WTC11 (cell line): ENCODE results near the gene KCNA5. TPM values are rescaled to one million over a fixed set of nuclear protein-coding genes. Genes with fewer than 3 reads are reported as not detected.

ENCODE experiments used
- ATAC-seq: fragments of 200-7000 bp; cut with Tn5 transposase; 2 replicates; pipeline ENCODE4 v1.10.0; 2021; ENCODE audit warnings: mild to moderate bottlenecking, moderate library complexity
- CTCF ChIA-PET: fragments of 300-600 bp; sonication (Branson Sonifier 250); formaldehyde crosslinking; loops from one replicate; lab custom pipeline; 2021; ENCODE audit warnings: antibody characterized with exemption; lab: Charles Lee
- POLR2A ChIA-PET: fragments of 350-600 bp; sonication (Branson Sonifier 250); formaldehyde crosslinking; loops from one replicate; lab custom pipeline; 2021; ENCODE audit warnings: antibody characterized with exemption; lab: Charles Lee
- DNase-seq: peaks from one replicate; pipeline ENCODE4 v3.0.0; 2021; ENCODE audit warnings: low spot score
- H3K27ac Mint-ChIP-seq: 2 replicates; pipeline ENCODE4 v1.8.0; 2021; ENCODE audit warnings: mixed read lengths
- H3K27me3 Mint-ChIP-seq: 2 replicates; pipeline ENCODE4 v1.8.0; 2021; ENCODE audit warnings: low read depth, mild to moderate bottlenecking, moderate library complexity, mixed read lengths
- H3K36me3 Mint-ChIP-seq: 2 replicates; pipeline ENCODE4 v1.8.0; 2021; ENCODE audit warnings: mixed read lengths
- H3K4me1 Mint-ChIP-seq: 2 replicates; pipeline ENCODE4 v1.8.0; 2022; ENCODE audit warnings: mixed read lengths
- H3K4me3 Mint-ChIP-seq: 2 replicates; pipeline ENCODE4 v1.8.0; 2021; ENCODE audit warnings: mild to moderate bottlenecking, moderate library complexity, mixed read lengths
- H3K9me3 Mint-ChIP-seq: 2 replicates; pipeline ENCODE4 v1.8.0; 2021; ENCODE audit warnings: mixed read lengths
- GRHL2 ChIP-seq: fragments of 250-450 bp; sonication (Bioruptor Pico); IDR thresholded peaks from 2 replicates; pipeline ENCODE4 v1.8.0; 2022; ENCODE audit warnings: mild to moderate bottlenecking, moderate library complexity; ENCODE audit not compliant: insufficient replicate concordance, severe bottlenecking
- JAZF1 ChIP-seq: fragments of 250-450 bp; sonication (Bioruptor Pico); IDR thresholded peaks from 2 replicates; pipeline ENCODE4 v1.9.0; 2021; ENCODE audit warnings: moderate library complexity, mild to moderate bottlenecking, inconsistent platforms
- MXD4 ChIP-seq: fragments of 250-450 bp; sonication (Bioruptor Pico); IDR thresholded peaks from 2 replicates; pipeline ENCODE4 v1.8.0; 2021; ENCODE audit warnings: mild to moderate bottlenecking, moderate library complexity, borderline replicate concordance
- NR2C2 ChIP-seq: sonication (generic); formaldehyde crosslinking; IDR thresholded peaks from 2 replicates; pipeline ENCODE4 v1.8.0; 2022; ENCODE audit warnings: mild to moderate bottlenecking, missing genetic modification reagents
- PRRX2 ChIP-seq: fragments of 250-450 bp; sonication (Bioruptor Pico); IDR thresholded peaks from 2 replicates; pipeline ENCODE4 v1.8.0; 2021; ENCODE audit warnings: mild to moderate bottlenecking
- RORB ChIP-seq: fragments of 250-450 bp; sonication (Bioruptor Pico); IDR thresholded peaks from 2 replicates; pipeline ENCODE4 v1.9.0; 2021; ENCODE audit warnings: mild to moderate bottlenecking
- SP1 ChIP-seq: sonication (generic); formaldehyde crosslinking; conservative IDR thresholded peaks from 2 replicates; pipeline ENCODE4 v1.8.1; 2022; ENCODE audit warnings: missing genetic modification reagents
- TCF7 ChIP-seq: sonication (generic); formaldehyde crosslinking; IDR thresholded peaks from 2 replicates; pipeline ENCODE4 v1.8.0; 2022; ENCODE audit warnings: mild to moderate bottlenecking, low read depth, missing genetic modification reagents, moderate library complexity
- TEAD4 ChIP-seq: sonication (generic); formaldehyde crosslinking; IDR thresholded peaks from 2 replicates; pipeline ENCODE4 v1.8.0; 2022; ENCODE audit warnings: mild to moderate bottlenecking, missing genetic modification reagents
- ZBTB21 ChIP-seq: sonication (generic); formaldehyde crosslinking; IDR thresholded peaks from 2 replicates; pipeline ENCODE4 v1.8.1; 2023; ENCODE audit warnings: mild to moderate bottlenecking, missing genetic modification reagents, borderline replicate concordance
- ZNF396 ChIP-seq: fragments of 250-450 bp; sonication (Bioruptor Pico); IDR thresholded peaks from 2 replicates; pipeline ENCODE4 v1.8.0; 2021; ENCODE audit warnings: mild to moderate bottlenecking, moderate library complexity, borderline replicate concordance
- ZNF423 ChIP-seq: fragments of 250-450 bp; sonication (Bioruptor Pico); IDR thresholded peaks from 2 replicates; pipeline ENCODE4 v2.1.2; 2022; ENCODE audit warnings: mild to moderate bottlenecking, moderate library complexity
- total RNA-seq: library from RNA; stranded (reverse); gene quantifications from 3 replicates; pipeline ENCODE4 v1.2.3, GENCODE V29; 2021
- TF ChIP-seq, protein P1 (sequence below): sonication (generic); formaldehyde crosslinking; IDR thresholded peaks from 2 replicates; pipeline ENCODE4 v1.8.1; 2023; ENCODE audit warnings: mild to moderate bottlenecking, missing genetic modification reagents
- TF ChIP-seq, protein P2 (sequence below): sonication (generic); formaldehyde crosslinking; IDR thresholded peaks from 2 replicates; pipeline ENCODE4 v1.8.0; 2023; ENCODE audit warnings: missing genetic modification reagents
- TF ChIP-seq, protein P3 (sequence below): sonication (generic); formaldehyde crosslinking; IDR thresholded peaks from 2 replicates; pipeline ENCODE4 v1.8.0; 2022; ENCODE audit warnings: missing genetic modification reagents
- TF ChIP-seq, protein P4 (sequence below): fragments of 250-450 bp; sonication (Bioruptor Pico); IDR thresholded peaks from 2 replicates; pipeline ENCODE4 v1.8.0; 2021; ENCODE audit warnings: mild to moderate bottlenecking
- TF ChIP-seq, protein P5 (sequence below): sonication (generic); formaldehyde crosslinking; IDR thresholded peaks from 2 replicates; pipeline ENCODE4 v1.8.1; 2022; ENCODE audit warnings: missing genetic modification reagents, borderline replicate concordance
- TF ChIP-seq, protein P6 (sequence below): sonication (generic); formaldehyde crosslinking; IDR thresholded peaks from 2 replicates; pipeline ENCODE4 v1.8.1; 2022; ENCODE audit warnings: low read depth, missing genetic modification reagents, borderline replicate concordance

KCNA5 gene
- total RNA-seq, 1 experiment from 2014 or later: 0.22 TPM

DNA sequence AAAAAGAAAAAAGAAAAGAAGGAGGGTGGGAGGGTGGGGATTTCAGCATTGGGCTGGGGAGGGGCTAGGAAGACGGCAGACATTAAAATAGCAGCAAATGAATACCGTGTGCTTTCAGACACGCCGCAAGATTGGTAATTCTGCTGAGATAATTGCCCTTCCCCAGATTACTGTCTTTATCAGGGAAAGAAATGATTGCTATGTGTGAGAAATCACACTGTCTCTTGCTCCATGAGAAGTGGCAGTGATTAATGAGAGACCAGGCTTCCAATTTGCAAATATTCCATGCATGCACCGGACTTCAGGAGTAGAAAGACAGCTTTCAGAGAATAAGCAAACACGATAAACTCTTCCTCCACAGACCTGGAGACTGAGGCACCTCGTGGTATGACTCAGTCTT is 7.6 kb upstream of the KCNA5 start:
- Mint-ChIP-seq H3K27ac (no peak overlapping the region), H3K27me3 (peaks cover 5% of the 10 kb centered on the region), H3K4me3 (no peak overlapping the region)
- CTCF ChIA-PET: no interaction called here
- no peak for DNase-seq
- TF ChIP-seq ZNF423 (CRISPR knock-in tag) (no peak), ZBTB21 (no peak), ZNF396 (CRISPR knock-in tag) (no peak), NR2C2 (CRISPR knock-in tag) (no peak)
- TF ChIP-seq, protein P1, sequence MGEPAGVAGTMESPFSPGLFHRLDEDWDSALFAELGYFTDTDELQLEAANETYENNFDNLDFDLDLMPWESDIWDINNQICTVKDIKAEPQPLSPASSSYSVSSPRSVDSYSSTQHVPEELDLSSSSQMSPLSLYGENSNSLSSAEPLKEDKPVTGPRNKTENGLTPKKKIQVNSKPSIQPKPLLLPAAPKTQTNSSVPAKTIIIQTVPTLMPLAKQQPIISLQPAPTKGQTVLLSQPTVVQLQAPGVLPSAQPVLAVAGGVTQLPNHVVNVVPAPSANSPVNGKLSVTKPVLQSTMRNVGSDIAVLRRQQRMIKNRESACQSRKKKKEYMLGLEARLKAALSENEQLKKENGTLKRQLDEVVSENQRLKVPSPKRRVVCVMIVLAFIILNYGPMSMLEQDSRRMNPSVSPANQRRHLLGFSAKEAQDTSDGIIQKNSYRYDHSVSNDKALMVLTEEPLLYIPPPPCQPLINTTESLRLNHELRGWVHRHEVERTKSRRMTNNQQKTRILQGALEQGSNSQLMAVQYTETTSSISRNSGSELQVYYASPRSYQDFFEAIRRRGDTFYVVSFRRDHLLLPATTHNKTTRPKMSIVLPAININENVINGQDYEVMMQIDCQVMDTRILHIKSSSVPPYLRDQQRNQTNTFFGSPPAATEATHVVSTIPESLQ (CRISPR knock-in tag): no peak
- TF ChIP-seq, protein P2, sequence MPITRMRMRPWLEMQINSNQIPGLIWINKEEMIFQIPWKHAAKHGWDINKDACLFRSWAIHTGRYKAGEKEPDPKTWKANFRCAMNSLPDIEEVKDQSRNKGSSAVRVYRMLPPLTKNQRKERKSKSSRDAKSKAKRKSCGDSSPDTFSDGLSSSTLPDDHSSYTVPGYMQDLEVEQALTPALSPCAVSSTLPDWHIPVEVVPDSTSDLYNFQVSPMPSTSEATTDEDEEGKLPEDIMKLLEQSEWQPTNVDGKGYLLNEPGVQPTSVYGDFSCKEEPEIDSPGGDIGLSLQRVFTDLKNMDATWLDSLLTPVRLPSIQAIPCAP: no peak
- TF ChIP-seq, all 79 proteins: peak for 0
- peaks cover 17% of the 10 kb centered on the region for H3K4me1 Mint-ChIP-seq
- H3K9me3 Mint-ChIP-seq: peaks cover 16% of the 10 kb centered on the region
- peaks cover 5% of the 10 kb centered on the region; the same call in 1 of the 2 replicates for H3K36me3 Mint-ChIP-seq
- no peak for ATAC-seq
- POLR2A ChIA-PET: no interaction called here

DNA sequence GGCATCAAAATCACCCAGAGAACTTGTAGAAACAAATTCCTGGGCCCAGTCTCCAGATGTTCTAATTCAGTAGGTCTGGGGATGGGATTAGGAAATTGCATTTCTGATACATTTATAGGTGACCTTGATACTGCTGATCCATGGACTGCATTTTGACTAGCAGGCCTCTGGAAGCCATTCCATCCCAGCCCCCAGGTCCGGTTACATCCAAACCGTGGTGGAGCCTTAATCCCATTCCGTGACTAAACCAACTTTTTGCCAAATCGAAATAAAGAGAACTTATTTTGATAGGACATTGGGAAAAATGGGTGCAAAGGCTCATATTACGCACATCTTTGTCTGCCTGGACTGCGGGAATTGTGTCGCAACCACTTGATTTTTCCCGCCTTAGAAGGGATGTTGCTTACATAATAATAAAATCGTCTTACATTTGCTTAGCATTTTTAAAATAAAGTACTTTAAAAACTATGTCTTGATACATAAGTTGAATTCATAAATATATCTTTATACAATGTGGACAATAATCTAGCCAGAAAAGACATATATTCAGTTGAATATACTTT is 5.8 kb upstream of the KCNA5 start:
- Mint-ChIP-seq H3K9me3 (peaks cover 7% of the 10 kb centered on the region; the same call in 1 of the 2 replicates), H3K4me1 (peaks cover 17% of the 10 kb centered on the region), H3K27ac (no peak overlapping the region), H3K27me3 (peaks cover 23% of the 10 kb centered on the region), H3K4me3 (no peak overlapping the region), H3K36me3 (peaks cover 2% of the 10 kb centered on the region; the same call in 1 of the 2 replicates)
- DNase-seq (no peak), ATAC-seq (no peak)
- POLR2A ChIA-PET: no interaction called here
- no peak for TF ChIP-seq PRRX2 (CRISPR knock-in tag)
- TF ChIP-seq, protein P3, sequence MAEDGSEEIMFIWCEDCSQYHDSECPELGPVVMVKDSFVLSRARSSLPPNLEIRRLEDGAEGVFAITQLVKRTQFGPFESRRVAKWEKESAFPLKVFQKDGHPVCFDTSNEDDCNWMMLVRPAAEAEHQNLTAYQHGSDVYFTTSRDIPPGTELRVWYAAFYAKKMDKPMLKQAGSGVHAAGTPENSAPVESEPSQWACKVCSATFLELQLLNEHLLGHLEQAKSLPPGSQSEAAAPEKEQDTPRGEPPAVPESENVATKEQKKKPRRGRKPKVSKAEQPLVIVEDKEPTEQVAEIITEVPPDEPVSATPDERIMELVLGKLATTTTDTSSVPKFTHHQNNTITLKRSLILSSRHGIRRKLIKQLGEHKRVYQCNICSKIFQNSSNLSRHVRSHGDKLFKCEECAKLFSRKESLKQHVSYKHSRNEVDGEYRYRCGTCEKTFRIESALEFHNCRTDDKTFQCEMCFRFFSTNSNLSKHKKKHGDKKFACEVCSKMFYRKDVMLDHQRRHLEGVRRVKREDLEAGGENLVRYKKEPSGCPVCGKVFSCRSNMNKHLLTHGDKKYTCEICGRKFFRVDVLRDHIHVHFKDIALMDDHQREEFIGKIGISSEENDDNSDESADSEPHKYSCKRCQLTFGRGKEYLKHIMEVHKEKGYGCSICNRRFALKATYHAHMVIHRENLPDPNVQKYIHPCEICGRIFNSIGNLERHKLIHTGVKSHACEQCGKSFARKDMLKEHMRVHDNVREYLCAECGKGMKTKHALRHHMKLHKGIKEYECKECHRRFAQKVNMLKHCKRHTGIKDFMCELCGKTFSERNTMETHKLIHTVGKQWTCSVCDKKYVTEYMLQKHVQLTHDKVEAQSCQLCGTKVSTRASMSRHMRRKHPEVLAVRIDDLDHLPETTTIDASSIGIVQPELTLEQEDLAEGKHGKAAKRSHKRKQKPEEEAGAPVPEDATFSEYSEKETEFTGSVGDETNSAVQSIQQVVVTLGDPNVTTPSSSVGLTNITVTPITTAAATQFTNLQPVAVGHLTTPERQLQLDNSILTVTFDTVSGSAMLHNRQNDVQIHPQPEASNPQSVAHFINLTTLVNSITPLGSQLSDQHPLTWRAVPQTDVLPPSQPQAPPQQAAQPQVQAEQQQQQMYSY (CRISPR knock-in tag): peak; percentile 88
- CTCF ChIA-PET: no interaction called here

DNA sequence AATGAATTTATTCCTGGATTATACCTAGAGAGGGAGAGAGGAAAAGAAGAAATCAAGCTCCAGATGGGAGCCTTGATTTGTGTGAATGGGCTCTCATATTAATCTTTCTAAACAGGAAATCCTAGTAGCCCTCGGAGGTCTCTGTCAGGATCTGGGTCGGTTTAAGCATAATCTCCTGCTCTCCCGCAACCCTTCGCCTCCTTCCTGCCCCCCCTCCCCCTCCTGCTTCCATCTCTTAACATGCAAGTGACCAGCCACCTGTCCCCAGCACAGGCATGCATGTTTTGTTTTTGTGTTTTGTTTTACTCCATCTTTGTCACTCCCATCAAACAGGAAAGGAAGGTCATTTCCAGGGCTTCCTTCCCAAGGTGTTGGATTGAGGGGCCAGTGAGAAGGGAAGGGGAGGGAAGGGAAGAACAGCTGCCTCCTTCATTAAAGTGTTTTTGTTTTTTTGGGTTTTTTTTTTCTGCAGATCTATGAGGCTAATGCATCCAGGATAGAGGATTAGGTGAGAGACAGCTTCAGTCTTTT is 4.8 kb upstream of the KCNA5 start:
- H3K36me3 Mint-ChIP-seq: peaks cover 2% of the 10 kb centered on the region; the same call in 1 of the 2 replicates
- DNase-seq (no peak), ATAC-seq (no peak)
- CTCF ChIA-PET: interaction anchor here (0.6 kb wide), 1 partner anchor 180 kb away, joined by 3 read pairs; no protein-coding TSS in a partner anchor
- peaks cover 23% of the 10 kb centered on the region for H3K4me1 Mint-ChIP-seq
- H3K27me3 Mint-ChIP-seq: peaks cover 33% of the 10 kb centered on the region
- no peak overlapping the region for H3K27ac Mint-ChIP-seq
- H3K4me3 Mint-ChIP-seq: no peak overlapping the region
- POLR2A ChIA-PET: no interaction called here
- peaks cover 7% of the 10 kb centered on the region; the same call in 1 of the 2 replicates for H3K9me3 Mint-ChIP-seq
- no peak for TF ChIP-seq TCF7 (CRISPR knock-in tag)
- TF ChIP-seq, protein P4, sequence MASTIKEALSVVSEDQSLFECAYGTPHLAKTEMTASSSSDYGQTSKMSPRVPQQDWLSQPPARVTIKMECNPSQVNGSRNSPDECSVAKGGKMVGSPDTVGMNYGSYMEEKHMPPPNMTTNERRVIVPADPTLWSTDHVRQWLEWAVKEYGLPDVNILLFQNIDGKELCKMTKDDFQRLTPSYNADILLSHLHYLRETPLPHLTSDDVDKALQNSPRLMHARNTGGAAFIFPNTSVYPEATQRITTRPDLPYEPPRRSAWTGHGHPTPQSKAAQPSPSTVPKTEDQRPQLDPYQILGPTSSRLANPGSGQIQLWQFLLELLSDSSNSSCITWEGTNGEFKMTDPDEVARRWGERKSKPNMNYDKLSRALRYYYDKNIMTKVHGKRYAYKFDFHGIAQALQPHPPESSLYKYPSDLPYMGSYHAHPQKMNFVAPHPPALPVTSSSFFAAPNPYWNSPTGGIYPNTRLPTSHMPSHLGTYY (CRISPR knock-in tag): no peak
- no peak for TF ChIP-seq RORB (CRISPR knock-in tag)
- no peak for TF ChIP-seq TEAD4 (CRISPR knock-in tag)
- TF ChIP-seq JAZF1 (CRISPR knock-in tag): no peak
- TF ChIP-seq, protein P5, sequence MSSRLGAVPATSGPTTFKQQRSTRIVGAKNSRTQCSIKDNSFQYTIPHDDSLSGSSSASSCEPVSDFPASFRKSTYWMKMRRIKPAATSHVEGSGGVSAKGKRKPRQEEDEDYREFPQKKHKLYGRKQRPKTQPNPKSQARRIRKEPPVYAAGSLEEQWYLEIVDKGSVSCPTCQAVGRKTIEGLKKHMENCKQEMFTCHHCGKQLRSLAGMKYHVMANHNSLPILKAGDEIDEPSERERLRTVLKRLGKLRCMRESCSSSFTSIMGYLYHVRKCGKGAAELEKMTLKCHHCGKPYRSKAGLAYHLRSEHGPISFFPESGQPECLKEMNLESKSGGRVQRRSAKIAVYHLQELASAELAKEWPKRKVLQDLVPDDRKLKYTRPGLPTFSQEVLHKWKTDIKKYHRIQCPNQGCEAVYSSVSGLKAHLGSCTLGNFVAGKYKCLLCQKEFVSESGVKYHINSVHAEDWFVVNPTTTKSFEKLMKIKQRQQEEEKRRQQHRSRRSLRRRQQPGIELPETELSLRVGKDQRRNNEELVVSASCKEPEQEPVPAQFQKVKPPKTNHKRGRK: no peak
- TF ChIP-seq MXD4 (CRISPR knock-in tag): no peak
- TF ChIP-seq, protein P6, sequence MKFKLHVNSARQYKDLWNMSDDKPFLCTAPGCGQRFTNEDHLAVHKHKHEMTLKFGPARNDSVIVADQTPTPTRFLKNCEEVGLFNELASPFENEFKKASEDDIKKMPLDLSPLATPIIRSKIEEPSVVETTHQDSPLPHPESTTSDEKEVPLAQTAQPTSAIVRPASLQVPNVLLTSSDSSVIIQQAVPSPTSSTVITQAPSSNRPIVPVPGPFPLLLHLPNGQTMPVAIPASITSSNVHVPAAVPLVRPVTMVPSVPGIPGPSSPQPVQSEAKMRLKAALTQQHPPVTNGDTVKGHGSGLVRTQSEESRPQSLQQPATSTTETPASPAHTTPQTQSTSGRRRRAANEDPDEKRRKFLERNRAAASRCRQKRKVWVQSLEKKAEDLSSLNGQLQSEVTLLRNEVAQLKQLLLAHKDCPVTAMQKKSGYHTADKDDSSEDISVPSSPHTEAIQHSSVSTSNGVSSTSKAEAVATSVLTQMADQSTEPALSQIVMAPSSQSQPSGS (CRISPR knock-in tag): no peak
- TF ChIP-seq GRHL2: no peak
- TF ChIP-seq SP1: no peak
